Lower leg skin (tissue), 4 donors: ENCODE measurements around the gene TMC3. TPM values are rescaled to one million over a fixed set of nuclear protein-coding genes. Genes with fewer than 3 reads are reported as not detected.

Source experiments
- DNase-seq, 2 donors: peaks; one replicate each; pipeline ENCODE4 v3.0.0-alpha.2; 2019; ENCODE audit warnings: low spot score in 2 of 2
- H3K4me3 ChIP-seq: fragments of 200-600 bp; sonication (generic); 2 replicates; pipeline ENCODE4 v1.5.1; 2017; ENCODE audit warnings: mild to moderate bottlenecking, low read depth; ENCODE audit not compliant: poor library complexity, severe bottlenecking
- POLR2A ChIP-seq, 2 donors: fragments of 450-650 bp; IDR thresholded peaks; one replicate each; pipeline ENCODE4 v1.6.1; 2016 to 2017; ENCODE audit warnings: antibody characterized with exemption in 2 of 2, mild to moderate bottlenecking in 1 of 2, moderate library complexity in 1 of 2
- WGBS, 2 donors: methylation state at CpG; one replicate each; pipeline ENCODE4 v1.1.5; 2018; 5-methylcytosine and 5-hydroxymethylcytosine counted together
- intact Hi-C: fragments of 100-400 bp; cut with DNase I; formaldehyde crosslinking; loops from one replicate; pipeline ENCODE4 v1.15.0; 2023; ENCODE audit warnings: low total_unique reads
- total RNA-seq, 4 donors: library from RNA; depleted of rRNA; stranded (reverse); fragments of >200 nt; gene quantifications; one replicate each; pipeline ENCODE4 v1.1.0, GENCODE V29; 2016
- TF ChIP-seq, protein P1 (sequence below), 3 donors: fragments of 450-650 bp; IDR thresholded peaks; one replicate each; pipeline ENCODE4 v1.5.1; 2016; ENCODE audit warnings: antibody characterized with exemption in 3 of 3, mild to moderate bottlenecking in 3 of 3, moderate library complexity in 2 of 3

The TMC3 gene
- total RNA-seq, 4 donors from 2014 or later, result 0.05 to 0.10 TPM; not detected in 2

DNA sequence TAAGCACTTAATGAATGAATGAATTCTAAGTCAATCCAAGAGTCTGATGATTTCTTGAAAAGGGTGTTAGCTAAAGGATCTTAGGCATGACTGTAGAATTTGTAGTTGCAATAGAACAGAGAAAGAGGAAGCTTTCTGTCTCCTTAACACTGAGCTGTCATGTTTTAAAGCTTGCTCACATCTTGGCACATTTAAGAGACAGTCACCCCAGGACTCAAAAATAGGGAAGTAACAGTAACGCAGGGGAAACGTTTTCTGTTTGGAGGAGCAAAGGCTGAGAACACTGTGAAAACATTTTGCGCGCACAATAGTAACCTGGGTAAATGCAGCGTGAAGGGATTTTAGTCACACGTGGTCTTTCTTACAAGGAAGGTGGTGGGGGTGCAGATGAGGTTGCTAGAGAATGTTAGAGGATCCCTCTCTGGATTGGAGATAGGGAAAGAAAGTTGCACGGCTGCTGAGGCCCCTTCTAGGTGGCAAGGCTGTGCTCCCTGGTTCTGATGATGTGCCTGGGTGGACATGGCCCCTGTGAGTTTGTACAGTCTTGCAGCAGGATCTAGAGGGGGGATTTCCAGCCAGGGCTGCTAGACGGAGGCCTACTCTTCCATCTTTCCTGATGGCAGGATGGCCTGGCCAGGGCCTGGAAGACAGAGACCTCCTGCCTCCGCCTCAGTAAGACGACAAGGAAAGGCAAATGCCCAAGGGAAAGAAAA lies 62.1 kb downstream of the TMC3 start:
- TF ChIP-seq, protein P1, sequence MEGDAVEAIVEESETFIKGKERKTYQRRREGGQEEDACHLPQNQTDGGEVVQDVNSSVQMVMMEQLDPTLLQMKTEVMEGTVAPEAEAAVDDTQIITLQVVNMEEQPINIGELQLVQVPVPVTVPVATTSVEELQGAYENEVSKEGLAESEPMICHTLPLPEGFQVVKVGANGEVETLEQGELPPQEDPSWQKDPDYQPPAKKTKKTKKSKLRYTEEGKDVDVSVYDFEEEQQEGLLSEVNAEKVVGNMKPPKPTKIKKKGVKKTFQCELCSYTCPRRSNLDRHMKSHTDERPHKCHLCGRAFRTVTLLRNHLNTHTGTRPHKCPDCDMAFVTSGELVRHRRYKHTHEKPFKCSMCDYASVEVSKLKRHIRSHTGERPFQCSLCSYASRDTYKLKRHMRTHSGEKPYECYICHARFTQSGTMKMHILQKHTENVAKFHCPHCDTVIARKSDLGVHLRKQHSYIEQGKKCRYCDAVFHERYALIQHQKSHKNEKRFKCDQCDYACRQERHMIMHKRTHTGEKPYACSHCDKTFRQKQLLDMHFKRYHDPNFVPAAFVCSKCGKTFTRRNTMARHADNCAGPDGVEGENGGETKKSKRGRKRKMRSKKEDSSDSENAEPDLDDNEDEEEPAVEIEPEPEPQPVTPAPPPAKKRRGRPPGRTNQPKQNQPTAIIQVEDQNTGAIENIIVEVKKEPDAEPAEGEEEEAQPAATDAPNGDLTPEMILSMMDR (IDR thresholded peaks at IDR 0.05), result no peak
- no peak for TF ChIP-seq POLR2A (IDR thresholded peaks at IDR 0.05)
- intact Hi-C loops, result no loop called here
- no peak for DNase-seq
- 76 to 78% methylated on average over 10 of the region's 10 CpGs for WGBS, 2 donors
- no peak overlapping the region for H3K4me3 ChIP-seq

DNA sequence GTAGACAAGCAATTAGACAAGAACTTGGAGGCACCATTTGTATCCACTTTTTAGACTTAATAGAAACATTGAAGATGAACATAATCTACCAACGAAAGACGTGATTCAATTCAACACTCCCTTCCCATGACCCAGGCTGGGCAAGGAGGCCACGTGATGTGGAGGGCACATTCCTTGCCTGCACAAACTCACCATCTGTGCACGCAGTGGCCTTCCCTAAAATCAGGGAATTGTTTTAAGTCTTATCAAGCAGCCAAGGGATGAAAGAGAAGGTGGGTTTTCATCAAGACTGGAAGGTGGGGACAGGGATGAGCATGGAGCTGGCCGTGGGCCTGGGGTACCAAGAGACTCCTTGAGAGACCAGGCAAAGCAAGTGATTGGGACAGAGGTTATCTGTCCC lies 63.5 kb downstream of the TMC3 start:
- no peak for DNase-seq
- H3K4me3 ChIP-seq, result no peak overlapping the region
- no peak for TF ChIP-seq POLR2A (IDR thresholded peaks at IDR 0.05)
- TF ChIP-seq, protein P1 (IDR thresholded peaks at IDR 0.05), result no peak
- 98 to 100% methylated on average over 5 of the region's 5 CpGs for WGBS, 2 donors
- intact Hi-C loops, result no loop called here

DNA sequence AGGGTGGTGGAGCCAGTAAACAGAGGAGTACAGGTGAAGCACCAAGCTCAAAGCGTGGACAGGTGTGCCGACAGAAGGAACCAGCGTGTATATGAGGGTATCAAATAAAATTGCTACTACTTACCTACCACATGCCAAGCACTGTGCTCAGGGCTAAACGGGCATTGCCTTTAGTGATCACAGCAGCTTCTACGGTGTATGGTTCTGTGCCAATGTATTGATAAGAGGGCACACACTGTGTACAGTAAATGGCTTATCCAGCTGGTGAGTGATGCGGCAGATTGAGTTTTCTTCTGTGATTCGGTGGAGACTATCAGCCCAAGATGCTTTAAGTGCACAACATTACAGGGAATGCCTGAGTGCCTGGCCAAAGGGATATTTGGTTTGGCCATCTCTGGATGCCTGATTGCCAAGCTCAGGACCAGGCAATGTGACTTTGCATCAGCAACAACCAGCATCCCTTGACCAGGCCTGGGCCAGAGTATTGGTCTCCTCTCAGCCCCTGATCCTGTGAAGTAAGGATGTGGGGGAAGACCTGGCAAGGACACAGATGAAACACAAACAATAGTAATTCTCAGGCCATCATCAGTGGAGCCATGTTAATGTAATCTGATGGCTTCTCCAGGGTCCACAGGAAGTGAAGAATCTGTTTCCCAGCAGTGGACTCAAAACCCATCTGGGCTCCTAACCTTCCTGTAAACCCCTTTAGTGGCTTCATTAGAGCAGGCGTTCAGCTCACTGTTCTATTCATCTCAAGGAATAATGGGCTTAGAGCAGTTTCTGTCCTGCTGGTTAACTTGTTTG lies 64.2 kb downstream of the TMC3 start:
- WGBS, 2 donors, result 93 to 96% methylated on average over 8 of the region's 8 CpGs
- no peak overlapping the region for H3K4me3 ChIP-seq
- intact Hi-C loops, result no loop called here
- DNase-seq, result no peak
- no peak for TF ChIP-seq POLR2A (IDR thresholded peaks at IDR 0.05)
- TF ChIP-seq, protein P1 (IDR thresholded peaks at IDR 0.05), result no peak

DNA sequence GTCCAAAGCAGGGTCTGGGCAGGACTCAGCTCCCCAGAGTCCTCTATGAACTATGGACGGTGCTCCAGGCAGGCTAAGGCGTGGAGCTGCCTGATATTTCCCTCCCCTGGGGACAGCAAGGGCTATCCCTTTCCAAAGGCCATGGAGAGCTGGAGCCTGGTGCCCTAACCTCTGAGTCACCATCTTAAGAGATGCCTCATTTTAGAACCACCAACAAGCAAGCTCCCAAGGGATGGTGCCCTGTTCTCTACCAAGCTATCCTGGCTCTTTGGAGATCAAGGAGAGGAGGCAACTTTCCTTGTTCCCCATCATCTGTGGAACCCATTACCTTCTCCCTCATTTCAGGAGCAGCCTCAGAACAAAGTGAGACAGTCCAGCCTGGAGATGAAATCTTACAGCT lies 65.8 kb downstream of the TMC3 start:
- TF ChIP-seq POLR2A (IDR thresholded peaks at IDR 0.05), result no peak
- TF ChIP-seq, protein P1 (IDR thresholded peaks at IDR 0.05), result no peak
- DNase-seq, result no peak
- intact Hi-C loops, result no loop called here
- H3K4me3 ChIP-seq, result no peak overlapping the region
- WGBS, 2 donors, result 29 to 90% methylated on average over 2 of the region's 2 CpGs

DNA sequence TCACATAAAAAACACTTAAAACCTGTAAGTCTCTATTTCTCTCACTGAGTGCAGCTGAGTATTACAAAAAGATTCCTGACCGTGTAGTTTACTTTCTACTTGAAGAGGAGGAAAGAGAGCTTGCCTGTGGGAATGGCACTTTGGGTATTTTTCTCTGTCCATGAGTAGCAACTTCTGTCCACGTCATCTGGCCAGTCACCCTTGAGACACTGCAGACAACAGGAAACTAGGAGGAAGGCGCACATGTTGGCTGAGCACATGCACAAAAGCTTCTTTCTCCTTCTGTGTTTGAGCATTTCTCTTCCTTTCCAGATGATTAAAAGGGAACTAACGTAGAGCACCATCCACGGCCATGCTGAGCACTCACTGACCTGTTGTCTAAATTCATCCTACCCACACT lies 69.8 kb downstream of the TMC3 start:
- H3K4me3 ChIP-seq, result no peak overlapping the region
- peak in 1 of 2 donors; percentile 84 for DNase-seq
- no peak for TF ChIP-seq POLR2A (IDR thresholded peaks at IDR 0.05)
- TF ChIP-seq, protein P1 (IDR thresholded peaks at IDR 0.05), result no peak
- 52 to 62% methylated on average over 5 of the region's 5 CpGs for WGBS, 2 donors
- intact Hi-C loops, result no loop called here
